ENCODE data around the gene SUPT7L.

DNA sequence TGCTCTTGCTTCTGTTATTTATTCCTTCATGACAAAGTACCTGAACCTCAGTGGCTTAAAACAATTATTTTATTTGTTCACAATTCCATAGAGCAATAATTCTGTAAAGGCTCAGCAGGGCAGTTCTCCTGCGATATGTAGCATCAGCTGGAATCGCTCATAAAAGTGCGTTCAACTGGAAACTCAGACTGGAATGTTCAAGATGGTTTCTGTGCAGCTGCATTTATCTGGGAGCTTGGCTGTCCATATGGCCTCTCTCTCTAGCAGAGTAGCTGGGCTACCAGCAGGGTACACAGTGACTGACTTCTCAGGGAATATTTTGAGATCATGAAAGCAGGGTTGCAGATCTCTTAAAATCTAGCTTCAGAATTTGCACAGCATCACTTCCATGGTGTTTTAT, 48.1 kb downstream of the SUPT7L start:
- TF ChIP-seq MYNN (tag by site-specific recombination; IDR thresholded peaks at IDR 0.05; ENCODE audit: borderline replicate concordance) (no peak), ZNF274 (IDR thresholded peaks at IDR 0.05; ENCODE audit: low read length) (no peak), ZNF274 (tag by site-specific recombination; IDR thresholded peaks at IDR 0.05; ENCODE audit: borderline replicate concordance) (no peak)

Measured in HEK293 (cell line).